GM11168 (cell line): ENCODE data around the gene SAPCD1.

ENCODE experiments used
- in situ Hi-C: fragments of 300-500 bp; cut with MboI; formaldehyde crosslinking; loops from one replicate; pipeline ENCODE4 v1.12.0; 2022; ENCODE audit warnings: low sequenced_read_pairs; ENCODE audit not compliant: unreplicated experiment

SAPCD1 gene

DNA sequence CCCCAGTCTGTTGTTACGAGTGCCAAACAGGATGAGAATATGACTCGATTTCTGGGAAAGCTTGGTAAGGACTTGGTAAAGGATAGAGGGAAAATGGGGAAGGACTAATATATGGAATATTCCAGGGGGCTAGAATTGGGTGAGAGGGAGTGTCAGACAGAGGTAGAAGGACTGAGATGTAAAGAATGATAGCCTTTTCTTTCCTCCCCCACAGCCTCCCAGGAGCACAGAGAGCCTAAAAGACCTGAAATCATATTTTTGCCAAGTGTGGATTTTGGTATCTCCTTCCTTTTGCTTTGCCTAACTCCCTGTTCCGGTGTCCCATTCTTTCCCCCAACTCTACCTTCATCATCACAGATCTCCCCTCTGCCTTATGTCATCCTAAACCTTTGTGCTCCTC lies 19.6 kb upstream of the SAPCD1 start:
- in situ Hi-C loops, result no loop called here

DNA sequence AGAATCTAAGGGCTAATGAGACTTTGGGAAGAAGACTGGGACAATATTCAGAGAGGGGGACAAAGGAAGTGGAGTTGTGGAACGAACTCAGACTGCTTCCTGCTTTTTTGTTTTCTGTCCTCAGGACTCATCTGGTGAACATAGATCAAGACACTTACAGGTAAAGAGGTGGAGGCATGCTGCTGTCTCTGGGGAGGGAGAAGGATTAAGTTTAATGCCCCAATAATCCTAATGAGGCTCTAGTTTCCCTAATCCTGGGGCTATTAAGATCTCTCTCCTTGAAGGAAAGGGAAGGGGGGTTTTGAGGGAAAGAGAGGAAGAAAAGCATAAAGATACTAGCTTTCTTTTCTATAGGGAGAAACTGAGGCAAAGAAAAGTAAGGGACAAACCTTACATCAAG lies 18.0 kb upstream of the SAPCD1 start:
- in situ Hi-C loops, result no loop called here

DNA sequence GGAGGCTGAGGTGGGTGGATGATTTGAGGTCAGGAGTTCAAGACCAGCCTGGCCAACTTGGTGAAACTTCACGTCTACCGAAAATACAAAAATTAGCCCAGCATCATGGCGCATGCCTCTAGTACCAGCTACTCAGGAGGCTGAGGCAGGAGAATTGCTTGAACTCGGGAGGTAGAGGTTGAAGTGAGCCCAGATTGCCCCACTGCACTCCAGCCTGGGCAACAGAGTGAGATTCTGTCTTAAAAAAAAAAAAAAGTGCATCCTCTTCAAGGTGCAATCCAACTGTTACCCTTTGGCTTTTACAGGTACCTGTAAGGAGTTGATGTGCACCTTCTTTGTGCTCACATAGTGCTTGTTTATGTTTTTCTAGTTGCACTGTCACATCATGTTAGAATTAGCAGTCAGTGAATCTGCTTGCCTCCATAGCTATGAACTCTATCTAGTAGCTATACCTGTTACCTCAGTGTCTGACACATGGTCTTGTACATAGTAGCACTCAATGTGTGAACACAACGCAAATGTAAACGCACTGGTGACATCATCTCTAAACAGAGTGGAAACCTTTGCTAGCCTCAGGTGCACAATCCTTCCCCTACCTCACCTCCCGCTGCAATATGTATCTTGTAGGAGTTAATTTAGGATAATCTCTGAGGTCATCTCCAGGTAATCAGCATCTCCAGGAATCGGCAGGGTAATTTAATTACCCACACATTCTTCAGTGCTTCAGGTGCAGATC lies 13.0 kb upstream of the SAPCD1 start:
- in situ Hi-C loops, result no loop called here

DNA sequence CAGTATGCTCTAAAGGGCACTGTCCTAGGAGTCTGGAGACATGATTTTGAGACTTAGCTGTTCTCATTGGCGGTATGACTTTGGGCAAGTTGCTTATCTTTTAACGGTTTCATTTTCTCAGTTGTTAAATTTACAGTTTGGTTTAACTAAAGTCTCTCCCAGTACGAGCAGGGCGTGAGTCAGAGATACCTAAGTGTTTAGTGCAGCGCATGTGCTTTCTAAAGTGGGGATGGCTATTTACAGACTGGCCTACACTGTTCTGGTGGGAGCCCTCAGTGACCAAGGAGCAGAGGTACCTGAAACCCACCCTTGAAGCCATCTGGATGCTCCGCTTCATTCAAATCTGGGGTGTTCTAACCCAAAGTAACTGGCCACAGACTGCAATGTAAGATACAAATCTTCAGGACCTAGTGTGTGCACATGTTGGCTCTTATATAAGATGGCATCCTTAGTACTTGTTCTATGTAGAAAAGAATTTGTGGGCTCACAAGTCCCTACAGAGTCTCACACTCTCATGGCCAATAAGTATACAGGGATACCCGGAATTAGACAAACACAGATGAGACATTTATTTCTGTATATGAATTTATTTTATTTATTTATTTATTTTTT lies 11.9 kb upstream of the SAPCD1 start:
- in situ Hi-C loops, result no loop called here

DNA sequence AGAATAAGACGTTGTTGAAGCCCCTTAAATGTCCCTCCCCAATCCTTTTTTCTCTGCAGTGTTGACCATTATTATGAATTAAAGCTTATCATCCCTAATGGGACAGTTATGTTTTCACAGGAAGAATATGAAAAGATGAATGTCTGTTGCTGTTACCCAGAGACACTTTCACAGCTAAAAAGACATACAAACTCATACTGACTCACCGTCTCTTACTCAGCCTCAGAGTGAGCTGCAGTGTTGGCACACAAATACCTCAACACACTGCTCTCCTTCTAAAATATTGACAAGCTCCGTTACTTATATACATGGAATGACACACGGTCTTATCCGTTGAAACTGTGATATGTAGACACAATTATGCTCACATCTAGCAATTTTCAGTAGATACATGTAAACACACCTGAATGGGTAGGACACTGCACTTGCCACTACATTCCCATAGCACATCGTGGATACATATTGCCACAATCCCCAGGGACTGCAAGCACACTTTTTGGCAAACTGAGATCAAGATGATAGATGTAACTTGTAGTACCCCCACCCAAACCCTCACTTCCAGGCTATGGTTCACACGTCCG lies 9.6 kb upstream of the SAPCD1 start:
- in situ Hi-C loops, result no loop called here

DNA sequence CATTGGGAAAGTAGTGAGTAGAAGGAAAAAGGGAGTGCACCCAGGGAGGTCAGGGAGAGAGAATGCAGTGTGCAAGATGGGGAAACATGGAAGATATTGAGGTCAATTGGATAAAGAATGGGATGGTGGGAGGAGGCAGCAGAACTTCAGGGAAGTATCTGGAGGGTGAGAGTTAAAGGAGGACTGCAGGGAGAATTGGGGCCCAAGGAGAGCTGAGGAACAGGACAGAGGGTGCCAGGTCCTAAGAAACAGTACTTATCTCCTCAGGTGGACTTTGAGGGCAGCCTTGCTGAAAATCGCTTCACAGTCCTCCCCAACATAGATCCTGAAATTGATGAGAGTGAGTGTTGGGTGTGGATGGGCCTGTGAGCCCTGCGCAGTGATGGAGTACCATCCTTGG lies 4.2 kb upstream of the SAPCD1 start:
- in situ Hi-C loops, result no loop called here

DNA sequence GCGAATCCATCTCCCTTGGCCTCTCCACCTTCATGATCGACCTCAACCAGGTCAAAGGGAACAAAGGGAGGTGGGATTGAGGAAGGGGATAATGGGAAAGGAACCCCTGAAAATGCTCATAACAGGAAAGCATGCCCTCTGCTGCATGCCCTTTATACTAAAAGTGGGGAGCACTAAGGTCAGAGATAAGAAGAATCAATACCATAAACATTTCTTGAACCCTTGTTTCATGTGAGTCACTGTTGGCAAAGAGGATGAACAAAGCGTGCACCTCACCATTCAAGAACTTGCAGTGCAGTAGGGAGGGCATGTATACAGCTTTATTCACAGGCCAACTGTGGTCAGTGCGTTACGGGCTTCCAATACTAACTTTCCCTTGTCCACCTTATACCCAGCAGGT lies 1.7 kb upstream of the SAPCD1 start:
- in situ Hi-C loops, result loop anchor here (10.0 kb wide), 1 partner anchor 76 kb away; the partner anchor contains the start of gene LY6G5C

DNA sequence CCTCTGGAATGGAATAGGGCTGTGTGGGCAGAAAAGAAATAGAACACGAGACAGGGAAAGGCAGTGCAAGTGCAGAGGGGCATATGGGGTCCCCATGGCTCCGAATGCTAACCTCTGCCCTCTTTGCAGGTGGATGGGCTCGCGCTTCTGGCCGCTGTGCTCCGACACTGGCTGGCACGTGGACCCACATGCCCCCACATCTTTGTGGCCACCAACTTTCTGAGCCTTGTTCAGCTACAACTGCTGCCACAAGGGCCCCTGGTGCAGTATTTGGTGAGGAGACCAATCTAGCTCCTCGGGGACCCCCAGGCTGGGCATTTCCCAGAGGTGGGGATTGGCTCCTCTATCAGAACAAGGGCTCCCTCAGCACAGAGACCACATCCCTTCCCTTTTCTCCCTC lies 1.1 kb upstream of the SAPCD1 start:
- in situ Hi-C loops, result loop anchor here (10.0 kb wide), 1 partner anchor 77 kb away; the partner anchor contains the start of gene LY6G5C

DNA sequence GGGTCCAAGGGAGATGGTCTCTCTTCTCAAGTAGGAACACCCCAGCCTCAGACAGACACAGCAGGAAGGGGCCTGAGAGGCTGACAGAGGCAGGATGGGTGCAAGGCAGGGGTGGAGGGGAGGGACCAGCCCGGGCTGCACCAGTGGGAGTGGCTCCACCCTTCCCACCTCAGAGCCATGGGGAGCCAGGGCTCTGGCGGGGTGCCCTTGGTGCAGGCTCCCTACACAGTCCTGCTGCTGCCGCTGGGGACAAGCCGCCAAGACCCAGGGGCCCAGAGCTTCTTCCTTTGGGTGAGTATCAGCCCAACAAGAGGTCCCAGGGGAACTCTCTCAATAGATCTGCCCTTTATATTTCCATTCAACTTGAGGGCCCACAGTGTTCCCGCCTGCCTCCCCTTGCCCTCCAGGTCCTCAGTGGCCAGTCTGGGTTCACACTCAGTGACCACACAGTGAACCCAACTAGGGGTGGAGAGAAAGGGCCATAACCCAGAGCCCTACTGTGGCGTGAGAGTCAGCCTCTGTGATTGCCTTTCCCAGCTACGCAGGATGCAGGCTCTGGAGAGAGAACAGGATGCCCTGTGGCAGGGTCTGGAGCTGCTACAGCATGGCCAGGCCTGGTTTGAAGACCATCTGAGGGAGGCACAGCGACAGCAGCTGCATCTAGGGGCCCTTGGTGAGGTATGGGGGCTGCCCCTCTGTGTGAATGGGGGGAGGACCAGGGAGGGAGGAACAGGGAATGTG lies 592 bp downstream of the SAPCD1 start:
- in situ Hi-C loops, result loop anchor here (10.0 kb wide), 1 partner anchor 78 kb away; the partner anchor contains the start of gene LY6G5C

DNA sequence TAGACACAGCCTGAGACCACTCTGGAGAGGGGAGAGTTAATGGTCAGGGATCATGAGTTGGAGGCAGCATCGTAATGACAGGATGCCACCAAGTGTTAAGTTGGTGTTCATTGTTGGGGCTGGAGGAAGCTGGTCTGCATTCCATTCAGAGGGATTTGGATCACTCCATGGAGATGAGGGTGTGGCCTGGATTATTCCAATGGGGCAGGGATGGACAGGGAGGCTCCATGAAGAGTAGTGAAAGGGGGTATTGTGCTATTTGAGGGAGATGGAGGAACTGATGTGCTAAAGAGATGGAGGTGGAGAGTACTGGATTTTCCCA lies 1.1 kb downstream of the SAPCD1 start:
- in situ Hi-C loops, result loop anchor here (10.0 kb wide), 1 partner anchor 79 kb away; the partner anchor contains the start of gene LY6G5C

DNA sequence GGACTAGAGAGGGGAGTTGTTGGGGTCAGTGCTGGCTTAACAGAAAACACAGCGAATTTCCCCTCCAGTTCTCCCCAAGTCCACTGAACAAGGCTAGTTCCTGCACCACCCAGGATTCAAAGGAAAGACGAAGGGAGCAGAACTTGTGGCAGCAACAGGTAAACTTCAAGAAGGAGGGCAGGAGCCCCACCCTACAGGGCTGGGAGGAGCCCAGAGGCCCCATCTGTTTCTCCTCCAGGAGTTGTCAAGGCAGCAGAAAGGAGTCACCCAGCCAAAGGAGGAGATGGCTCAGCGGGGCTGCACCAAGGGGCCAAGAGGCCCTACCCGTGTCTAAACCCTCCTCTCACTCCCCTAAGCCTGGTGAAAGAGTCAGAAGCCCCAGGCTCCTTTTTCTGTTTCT lies 1.7 kb downstream of the SAPCD1 start:
- in situ Hi-C loops, result loop anchor here (10.0 kb wide), 1 partner anchor 79 kb away; the partner anchor contains the start of gene LY6G5C

DNA sequence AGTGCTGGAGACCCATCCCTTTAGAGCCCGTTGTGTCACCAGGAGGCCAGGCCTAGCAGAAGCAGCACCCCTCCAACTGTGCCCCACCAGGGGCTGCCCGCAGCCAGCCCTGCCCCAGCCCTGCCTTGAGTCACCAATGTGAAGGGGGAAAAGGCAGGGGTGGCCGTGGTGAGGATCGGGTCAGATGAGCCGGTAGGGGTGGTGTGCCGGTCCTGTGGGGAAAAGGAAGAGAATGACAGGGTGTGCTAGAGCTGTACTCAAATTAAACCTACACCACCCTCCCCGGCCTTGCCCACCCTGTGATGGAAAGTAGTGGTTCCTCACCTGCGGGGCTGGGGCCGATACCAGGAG lies 3.1 kb downstream of the SAPCD1 start:
- in situ Hi-C loops, result loop anchor here (10.0 kb wide), 1 partner anchor 81 kb away; the partner anchor contains the start of gene LY6G5C

DNA sequence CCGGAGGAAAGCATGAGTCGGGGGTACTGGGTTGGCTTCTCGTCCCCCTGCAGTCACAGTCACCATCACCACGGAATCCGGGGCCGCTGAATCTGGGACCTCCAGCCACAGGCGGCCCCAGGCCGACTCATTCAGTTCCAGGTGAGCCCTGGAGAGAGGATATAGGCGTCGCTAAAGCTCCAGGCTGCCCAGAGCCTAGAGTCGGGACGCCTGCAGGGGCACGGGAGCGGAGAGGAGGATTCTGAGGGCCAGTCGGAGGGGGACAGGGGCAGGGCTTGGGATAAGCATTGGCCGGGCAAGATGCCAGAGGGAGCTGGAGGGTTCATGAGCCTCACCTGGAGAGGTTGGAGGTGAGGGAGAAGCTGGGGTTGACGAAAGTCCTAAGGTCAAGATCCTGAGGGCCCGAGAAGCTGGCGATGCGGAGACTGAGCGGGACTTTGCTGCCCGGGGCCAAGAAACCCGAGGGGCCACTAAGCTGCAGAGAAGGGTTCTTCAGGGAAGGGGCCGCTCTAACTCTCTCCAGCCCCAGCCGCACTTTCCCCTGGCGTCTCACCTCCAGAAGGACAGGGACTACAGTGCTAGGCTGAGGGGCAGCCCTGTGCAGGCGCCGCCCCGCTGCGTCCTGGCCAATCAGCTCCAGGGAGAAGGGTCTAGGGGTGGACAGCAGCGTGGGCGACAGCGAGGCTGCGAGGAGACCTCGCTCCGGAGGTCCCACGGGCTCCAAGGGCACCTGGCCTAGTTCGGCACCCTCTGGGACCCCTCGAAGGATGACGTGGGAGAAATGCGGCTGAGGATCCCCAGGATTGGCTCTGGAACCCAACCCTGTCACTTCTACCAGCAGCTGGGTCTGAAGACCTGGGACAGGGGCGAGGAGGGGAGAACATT lies 3.7 kb downstream of the SAPCD1 start:
- in situ Hi-C loops, result loop anchor here (10.0 kb wide), 1 partner anchor 81 kb away; the partner anchor contains the start of gene LY6G5C

DNA sequence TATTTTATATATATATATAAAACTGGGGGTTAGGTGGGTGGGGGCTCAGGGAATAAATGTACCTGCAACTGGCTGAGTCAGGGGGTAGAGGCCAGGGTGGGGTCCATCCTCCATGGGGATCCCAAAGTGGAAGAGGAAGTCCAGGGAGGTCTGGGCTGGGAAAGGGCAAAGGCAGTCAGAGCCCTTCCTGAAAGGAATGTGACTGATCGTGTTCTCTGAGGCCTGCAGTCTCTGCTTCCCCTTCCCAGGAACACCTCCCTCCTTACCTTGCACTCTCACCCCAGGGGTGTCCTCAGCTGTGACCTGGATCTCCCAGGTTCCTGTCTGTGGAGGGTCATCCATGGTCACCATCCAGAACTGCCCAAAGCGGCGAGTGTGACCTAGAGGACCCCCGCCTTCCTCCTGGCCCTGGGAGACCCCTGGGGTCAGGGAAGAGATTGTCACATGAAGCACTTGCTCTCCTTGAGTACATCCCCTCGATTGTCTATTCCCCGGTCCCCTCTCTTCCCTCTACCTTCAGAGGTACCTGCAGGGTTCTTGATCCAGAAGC lies 4.7 kb downstream of the SAPCD1 start:
- in situ Hi-C loops, result loop anchor here (10.0 kb wide), 1 partner anchor 82 kb away; the partner anchor contains the start of gene LY6G5C

DNA sequence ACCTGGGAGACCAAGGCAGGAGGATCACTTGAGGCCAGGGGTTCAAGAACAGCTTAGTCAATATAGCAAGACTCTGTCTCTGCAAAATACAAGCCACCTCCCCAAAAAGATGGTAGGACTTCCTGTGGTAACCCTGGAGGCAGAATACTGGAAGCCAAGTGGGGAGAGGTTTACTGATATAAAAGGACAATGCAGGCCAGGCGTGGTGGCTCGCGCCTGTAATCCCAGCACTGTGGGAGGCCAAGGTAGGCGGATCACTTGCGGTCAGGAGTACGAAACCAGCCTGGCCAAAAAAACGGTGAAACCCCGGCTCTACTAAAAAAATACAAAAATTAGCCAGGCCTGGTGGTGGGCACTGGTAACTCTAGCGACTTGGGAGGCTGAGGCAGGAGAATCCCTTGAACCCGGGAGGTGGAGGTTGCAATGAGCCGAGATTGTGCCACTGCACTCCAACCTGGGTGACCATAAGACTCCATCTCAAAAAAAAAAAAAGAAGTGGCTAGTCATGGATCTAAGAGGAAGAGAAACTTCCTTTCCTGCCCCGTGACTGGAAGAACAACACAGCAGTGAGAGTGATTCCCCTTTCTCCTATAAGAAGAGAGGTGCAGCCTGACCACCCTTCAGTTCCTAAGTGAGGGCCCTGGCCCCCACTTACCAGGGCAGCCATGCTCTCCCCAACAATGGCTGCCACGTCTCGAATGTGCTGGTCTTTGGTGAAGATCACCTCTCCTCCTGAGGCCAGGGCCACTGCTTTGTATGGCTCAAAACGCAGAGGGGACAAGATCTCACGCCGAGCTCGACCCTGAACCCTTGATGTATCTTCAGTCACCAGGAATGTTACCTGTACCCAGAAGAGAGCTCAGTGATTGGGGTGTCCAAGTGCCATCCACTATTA lies 6.2 kb downstream of the SAPCD1 start:
- in situ Hi-C loops, result loop anchor here (10.0 kb wide), 1 partner anchor 84 kb away; the partner anchor contains the start of gene LY6G5C

DNA sequence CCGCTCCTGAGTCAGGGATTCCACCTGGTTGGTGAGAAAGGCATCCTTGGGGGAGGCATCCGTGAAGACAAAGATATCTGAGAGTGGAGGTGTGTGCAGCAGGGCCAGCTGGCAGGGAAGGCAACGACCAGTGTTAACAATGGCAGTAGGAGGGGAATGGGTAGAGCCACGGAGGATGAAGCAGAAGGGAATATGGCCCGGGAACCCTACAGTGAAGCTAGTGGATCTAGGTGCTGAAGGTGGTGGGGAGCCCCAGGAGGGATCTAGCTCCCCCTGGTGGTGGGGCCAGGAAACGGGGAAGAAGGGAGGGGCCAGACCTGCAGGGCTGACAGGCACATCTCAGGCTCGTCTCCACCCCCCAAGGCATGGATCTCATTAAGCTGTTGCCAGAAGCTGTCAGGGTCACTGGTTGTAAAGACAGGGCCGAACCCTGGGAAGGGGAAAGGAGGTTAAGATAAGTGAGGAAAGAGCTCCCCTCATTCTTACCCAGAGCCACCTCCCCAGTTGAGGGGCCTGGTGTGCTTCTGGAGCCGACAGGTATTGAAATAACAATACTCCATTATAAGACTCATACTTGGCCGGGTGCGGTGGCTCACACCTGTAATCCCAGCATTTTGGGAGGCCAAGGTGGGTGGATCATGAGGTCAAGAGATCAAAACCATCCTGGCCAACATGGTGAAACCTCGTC lies 7.4 kb downstream of the SAPCD1 start:
- in situ Hi-C loops, result loop anchor here (10.0 kb wide), 1 partner anchor 85 kb away; the partner anchor contains the start of gene LY6G5C

DNA sequence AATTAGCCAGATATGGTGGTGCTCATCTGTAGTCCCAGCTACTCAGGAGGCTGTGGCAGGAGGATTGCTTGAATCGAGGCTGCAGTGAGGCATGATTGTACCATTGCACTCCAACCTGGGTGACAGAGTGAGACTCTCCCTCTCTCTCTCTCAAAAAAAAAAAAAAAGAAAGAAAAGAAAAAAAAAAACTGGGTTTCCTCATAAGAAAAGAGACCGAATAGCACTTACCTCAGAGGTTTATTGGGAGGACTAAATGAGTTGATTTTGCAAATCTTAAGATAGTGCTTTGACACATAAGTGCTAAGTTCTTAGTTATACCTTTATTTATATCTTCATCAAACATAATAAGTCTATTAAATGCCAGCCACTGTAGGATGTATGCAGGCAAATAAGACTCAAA lies 8.4 kb downstream of the SAPCD1 start:
- in situ Hi-C loops, result no loop called here

DNA sequence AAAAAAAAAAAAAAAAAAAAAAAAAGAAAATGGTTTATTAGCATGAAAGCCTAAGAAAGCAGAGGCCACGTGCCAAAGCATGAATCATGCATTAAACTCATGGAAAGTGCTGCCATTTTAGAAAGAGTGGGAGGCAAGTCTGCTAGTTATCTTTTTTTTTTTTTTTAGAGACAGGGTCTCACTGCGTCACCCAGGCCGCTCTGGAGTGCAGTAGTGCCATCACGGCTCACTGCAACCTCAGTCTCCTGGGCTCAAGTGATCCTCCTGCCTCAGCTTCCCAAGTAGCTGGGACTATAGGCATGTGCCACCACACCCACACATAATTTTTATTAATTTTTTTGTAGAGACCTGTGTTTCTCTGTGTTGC lies 9.5 kb downstream of the SAPCD1 start:
- in situ Hi-C loops, result no loop called here
